ENCODE results near the gene TTC5.
A peak's percentile ranks its signal among the peaks of the same experiment; 100 is the strongest.

DNA sequence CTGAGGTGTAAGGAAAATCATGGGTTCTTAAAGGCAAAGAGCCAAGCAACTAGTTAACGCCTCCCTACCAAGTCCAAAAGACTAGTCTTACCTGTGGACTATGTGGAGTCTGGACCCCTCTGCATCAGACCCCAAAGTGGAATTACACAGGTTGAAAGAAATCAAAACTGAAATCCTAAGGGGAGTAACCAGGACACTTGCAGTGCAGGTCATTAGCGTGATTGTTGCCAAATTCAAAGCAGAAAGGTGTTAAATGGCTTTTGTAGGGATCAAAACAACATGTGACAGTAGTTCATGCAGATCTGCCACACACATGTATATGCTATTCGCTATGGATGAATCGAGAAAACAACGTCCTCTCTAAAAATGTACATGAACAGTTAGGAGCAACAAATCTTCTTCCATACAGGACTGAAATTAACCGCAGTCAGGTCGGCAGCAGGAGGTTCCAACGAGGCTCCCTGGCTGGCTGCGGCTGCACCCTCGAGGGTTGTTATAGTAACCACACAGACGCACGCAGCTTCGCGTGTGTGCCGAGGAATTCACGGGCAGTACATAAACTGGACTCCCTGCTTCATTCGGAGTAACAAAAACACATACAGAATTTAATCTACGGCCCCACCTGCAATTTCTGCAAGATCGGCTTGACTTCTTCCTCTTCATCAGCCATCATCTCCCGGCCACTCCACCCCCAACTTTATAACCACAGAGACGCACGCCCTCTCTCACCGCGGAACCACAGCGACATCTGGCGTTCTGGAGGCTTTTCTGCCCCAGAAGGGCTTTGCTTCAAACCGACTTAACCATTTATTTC is at the start of gene TTC5:
- TF ChIP-seq POLR2A (IDR thresholded peaks at IDR 0.05; ENCODE audit: low read depth, low read length) (peak; percentile 62; the same call in 1 of the 2 replicates), TAF1 (IDR thresholded peaks at IDR 0.05; ENCODE audit: borderline replicate concordance, low read depth, low read length) (0 out of 2 replicates have a peak, but pooled peaks have one; percentile 49), POLR2AphosphoS5 (IDR thresholded peaks at IDR 0.05; ENCODE audit: low read depth, low read length) (peak; percentile 65)

All from GM12892 (cell line).